DMS 273 (cell line): ENCODE data around the gene LTN1.
A peak's percentile ranks its signal among the peaks of the same experiment; 100 is the strongest.
"Not testable (repeated sequence)": the region's sequence is repeated elsewhere in the genome, so short reads cannot be mapped to it uniquely, and the experiment has no call there.

ENCODE experiments used
- DNase-seq: peaks from one replicate; lab custom pipeline; 2025; ENCODE audit not compliant: unreplicated experiment; lab: John Stamatoyannopoulos, UW

Gene LTN1

DNA sequence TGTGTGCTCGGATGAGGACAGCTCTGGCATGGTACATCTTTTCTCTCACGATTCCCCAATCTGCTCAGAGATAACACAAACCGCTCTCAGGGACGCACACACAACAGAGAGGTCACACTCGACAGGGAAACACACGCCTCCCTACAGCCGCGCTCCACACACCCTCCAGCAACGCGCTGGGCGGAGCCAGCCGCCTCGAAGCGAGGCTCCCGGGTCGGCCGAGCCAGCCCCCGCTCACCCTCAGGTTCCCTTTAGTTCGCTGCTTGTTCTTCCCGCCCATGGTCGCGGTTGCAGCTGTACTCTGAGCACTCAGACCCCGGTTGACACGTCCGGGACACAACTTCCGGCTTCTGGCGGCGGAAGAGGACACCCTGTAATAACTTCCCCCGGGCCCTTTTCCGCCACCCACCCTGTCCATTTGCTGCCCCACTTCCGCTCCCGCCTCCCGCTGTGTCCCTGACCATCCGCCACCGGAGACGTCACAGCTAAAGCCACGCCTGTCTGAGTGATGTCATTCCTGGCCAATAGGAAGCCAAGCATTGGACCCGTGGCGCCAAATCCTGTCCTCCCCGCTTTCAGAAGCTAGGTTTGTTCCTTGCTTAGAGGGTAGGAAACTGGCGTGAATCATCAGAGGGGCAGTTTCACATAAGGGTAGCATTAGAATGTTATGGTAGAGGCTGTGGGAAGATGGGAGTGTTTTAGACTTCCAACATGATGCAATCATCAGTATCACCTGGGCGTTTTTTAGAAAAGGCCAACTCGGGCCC, at the start of gene LTN1:
Gene LTN1 (minus strand): TSS at position 352 of the 767 bp plus-strand sequence. CDS start 72 bp downstream, at position 280.
- DNase-seq: peak; percentile 99

GRCh38 chr21:29034678-29035077, 42.0 kb upstream of the LTN1 start:
- no peak for DNase-seq

DNA sequence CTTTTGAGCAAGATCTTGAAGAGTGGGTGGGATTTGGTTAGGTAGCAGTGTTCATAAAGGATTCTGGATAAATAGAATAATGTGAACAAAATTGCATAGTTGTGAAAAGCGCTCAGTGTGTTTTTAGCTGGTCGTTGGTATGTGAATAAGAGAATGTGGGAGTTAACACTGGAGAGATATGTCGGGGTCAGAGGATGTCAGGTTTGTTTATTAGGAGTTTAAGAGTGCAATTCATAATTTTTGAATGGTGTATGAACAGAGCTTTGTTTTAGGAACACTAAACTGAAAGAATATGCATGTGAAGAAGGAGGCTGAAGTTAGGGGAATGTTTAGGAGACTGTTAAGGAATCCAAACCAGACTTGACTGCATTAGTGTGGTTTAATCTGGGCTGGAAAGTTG, 41.2 kb upstream of the LTN1 start:
- no peak for DNase-seq

- no peak for DNase-seq
Measured at GRCh38 chr21:29033301-29033700, 40.6 kb upstream of the LTN1 start.

DNA sequence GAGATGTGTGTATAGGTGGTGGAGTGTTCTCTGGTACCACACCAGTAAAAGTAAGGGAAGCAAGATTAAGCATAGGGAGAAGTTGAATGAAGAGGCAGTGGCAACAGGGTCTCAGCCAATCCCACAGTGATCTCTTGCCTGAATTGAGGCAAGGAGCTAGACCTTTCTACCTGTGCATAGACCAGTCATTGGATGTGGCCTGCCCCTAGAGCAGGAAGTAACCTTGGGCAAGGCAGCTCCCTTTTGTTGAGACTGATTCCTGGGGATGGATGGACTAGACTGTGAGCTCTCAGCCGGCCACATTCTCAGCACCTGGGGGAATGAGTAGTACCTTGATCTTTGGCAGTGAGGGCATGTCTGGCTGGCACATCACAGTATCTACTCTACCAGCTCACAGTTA, 38.2 kb upstream of the LTN1 start:
- no peak for DNase-seq

GRCh38 chr21:29029524-29029923, 36.8 kb upstream of the LTN1 start:
- DNase-seq: no peak

DNA sequence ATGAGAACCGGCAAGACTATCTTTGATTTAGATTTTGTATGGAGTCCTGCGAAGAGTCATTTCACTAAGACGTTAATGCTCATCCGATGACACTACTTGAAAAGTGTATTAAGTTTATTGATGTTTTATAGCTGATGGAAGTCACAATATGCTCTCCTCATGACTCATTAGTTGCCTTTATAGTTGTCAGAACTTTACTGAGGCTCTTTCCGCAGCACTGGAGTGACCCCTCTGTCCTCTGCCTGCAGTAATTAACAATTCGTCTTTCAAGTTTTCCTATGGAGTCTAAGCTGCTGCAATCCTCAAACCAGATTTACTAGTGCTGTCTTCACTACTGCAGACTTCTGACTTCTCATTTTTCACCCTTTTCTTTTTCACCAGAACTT, 32.6 kb upstream of the LTN1 start:
- DNase-seq: peak; percentile 25

- peak; percentile 98 for DNase-seq
Measured at GRCh38 chr21:29024474-29025327, 32.0 kb upstream of the LTN1 start, which contains the start of gene USP16. Gene USP16 (plus strand): TSS chr21:29024668. CDS start chr21:29027914, 3,246 bp downstream.

- no peak for DNase-seq
Measured at GRCh38 chr21:29022166-29022565, 29.5 kb upstream of the LTN1 start.

DNA sequence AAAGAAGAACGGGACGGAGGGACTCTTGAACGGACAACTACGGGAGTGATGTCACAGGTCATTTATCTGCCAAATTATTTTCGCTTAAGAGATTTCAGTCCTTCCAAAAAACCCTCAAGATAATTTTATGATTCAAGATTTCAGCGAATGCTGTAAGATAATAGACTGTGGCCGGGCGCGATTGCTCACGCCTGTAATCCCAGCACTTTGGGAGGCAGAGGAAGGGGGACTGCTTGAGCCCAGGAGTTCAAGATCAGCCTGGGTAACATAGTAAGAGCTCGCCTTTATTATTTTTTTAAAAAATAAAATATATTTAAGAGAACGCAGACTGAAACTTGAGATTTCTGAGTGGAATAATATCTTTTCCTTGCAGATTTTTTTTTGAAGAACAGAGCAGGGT, 25.9 kb upstream of the LTN1 start:
- DNase-seq: peak; percentile 40

DNA sequence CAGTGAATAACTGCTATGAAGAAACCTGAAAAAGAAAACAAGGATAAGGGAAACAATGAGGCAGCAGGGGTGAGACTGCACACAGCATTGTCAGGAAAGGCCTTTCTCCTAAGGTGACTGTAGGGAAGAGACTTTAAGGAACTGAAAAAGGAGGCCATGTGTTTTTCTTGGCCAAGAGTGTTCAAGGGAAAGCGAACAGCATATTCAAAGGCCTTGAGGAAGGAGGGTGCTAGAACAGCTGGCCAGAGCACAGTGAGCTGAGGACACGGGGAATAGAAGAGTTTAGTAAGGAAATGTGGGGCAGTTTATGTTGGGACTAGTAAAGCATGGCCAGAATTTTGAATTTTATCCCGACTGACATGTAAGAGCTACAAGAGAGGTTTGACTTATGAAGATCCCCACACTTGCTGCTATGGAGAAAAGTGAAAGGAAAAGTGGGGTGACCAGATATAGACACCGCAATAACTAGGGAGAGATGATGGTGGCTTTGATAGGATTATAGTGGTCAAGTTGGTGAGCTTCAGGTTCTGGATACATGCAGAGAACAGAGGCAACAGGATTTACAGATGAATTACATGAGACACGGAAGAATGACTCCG, 25.1 kb upstream of the LTN1 start:
- no peak for DNase-seq

DNA sequence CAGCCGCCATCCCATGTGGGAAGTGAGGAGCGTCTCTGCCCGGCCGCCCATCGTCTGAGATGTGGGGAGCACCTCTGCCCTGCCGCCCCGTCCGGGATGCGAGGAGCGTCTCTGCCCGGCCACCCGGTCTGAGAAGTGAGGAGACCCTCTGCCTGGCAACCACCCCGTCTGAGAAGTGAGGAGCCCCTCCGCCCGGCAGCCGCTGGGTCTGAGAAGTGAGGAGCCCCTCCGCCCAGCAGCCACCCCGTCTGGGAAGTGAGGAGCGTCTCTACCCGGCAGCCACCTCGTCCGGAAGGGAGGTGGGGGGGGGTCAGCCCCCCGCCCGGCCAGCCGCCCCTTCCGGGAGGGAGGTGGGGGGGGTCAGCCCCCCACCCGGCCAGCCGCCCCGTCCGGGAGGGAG, 18.6 kb upstream of the LTN1 start:
- DNase-seq: not testable (repeated sequence)

- no peak for DNase-seq
Measured at GRCh38 chr21:29008367-29008766, 15.7 kb upstream of the LTN1 start.

DNA sequence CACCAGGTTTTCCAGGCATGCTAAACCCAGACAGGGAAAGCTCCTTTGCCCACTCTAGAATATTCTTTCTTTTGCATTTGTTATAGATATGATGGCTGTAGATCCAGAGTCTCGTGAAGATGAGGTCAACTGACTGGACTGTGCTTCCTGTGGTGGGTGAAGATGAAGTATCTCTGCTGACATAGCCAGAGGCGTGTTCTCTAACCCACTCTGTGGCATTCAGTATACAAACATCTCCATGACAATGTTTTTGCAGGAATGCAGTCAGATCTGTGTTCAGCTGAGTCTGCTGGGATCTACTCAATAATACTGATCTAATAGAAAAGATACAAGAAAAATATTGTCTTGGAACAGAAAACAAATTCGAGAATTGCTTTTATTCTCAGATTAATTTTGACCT, 15.1 kb upstream of the LTN1 start:
- no peak for DNase-seq

DNA sequence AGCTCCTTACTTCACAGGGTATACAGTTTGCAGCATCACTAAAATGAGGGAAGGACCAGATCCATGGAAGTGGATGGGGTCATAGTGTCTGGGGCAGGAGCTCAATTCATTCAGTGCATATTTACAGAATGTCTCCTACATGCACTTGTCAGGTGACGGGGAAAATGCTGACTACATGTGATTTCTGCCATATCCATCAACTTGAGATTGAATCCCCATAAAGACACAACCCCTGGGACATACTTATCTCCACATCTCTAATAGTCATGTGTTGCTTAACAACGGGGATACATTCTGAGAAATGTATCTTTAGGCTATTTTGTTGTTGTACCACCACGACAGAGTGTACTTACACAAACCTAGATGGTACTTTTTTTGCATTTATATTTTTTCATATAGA, 14.5 kb upstream of the LTN1 start:
- DNase-seq: no peak

DNA sequence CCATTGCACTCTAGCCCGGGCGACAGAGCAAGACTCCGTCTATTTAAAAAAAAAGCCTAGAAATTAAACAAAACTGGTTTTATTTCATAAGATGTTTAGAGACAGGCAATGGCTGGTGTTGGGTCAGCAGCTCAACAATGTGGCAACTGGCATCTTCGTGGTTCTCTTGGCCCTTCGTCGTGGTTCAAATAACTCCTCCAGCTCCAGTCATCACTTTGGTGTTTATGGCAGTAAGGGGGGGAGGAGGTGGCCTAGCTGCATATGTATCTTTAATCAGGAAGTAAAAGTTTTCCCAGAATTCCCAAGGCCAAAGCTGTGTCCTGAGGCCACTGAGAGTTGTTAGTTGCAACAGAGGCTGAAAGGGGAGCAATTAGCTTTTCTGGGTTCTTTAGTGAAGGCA, 13.0 kb upstream of the LTN1 start:
- no peak for DNase-seq

DNA sequence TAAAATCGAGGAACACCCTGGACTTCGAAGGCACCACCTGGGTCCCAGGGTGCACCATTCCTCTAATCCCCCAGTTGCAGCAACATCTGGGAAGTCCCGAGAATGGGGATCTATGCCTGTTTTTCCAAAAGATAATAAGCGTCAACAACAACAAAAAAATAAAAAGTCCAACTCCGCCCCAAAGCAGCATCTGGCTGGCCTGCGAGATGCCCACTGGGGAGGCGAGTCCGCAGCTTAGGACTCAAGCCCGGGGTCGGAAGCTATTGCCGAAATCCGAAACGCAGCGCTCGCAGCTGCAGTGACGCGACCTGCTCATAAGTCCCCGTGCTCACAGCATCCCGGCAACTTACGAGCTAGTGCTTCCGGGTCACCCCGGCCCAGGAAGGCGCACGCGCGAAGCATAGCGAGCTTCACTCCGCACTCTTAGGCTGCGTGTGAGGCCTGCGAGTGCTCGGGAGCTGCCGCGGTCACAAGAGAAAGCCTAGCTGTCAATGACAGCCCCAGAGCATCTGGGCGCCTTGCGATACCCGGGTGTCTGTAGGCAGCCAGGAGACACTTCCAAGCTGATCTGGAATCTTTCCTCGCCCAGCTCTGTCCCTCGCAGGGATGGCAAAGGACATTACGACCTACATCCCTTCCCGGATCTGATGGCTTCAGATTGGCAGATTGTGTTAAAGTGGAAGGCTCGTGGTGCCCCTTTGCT, 9.9 kb upstream of the LTN1 start:
- peak; percentile 96 for DNase-seq

- no peak for DNase-seq
Measured at GRCh38 chr21:28993293-28993629, 584 bp upstream of the LTN1 start.

DNA sequence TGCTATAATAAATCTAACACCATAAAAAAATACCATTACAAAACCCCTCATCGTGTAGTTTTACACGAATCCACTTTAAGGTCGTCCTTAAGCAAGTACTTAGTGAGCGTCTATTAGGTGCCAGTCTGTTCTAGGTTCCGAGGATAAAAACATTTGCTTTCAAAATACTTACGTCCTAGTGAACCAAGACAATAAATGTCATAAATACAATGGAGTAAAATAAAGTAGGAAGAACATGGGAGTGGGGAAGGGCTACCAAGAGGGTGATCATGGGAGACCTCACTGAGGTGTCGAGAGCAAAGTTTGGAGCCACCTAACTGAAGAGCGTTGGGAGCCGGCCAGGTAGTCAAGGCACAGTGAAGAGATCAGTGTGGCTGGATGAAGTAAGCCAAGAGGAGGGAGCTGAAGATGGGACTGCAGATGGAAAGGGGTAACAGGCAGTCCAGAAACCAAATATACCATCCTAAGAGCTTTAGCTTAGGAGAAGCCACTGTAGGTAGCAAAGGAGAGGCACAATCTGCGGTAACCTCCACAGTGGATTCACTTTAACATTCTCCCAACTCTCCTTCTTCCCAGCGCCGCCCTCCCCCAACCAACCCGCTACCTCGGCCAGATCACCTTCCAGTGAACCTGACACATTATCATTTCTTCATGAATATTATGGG, 684 bp downstream of the LTN1 start:
- peak; percentile 44 for DNase-seq

GRCh38 chr21:28988146-28988545, 4.5 kb downstream of the LTN1 start:
- not testable (repeated sequence) for DNase-seq

GRCh38 chr21:28986677-28987076, 6.0 kb downstream of the LTN1 start:
- DNase-seq: no peak
